Measurements from ENCODE around the gene ONECUT3. TPM values are rescaled to one million over a fixed set of nuclear protein-coding genes. Genes with fewer than 3 reads are reported as not detected.

ONECUT3 gene
- total RNA-seq, 1 experiment from 2014 or later = 0.02 TPM

- no peak overlapping the region for H3K27ac Mint-ChIP-seq (ENCODE audit: low read depth, unreplicated experiment)
- no peaks in the 10 kb centered on the region for H3K9me3 Mint-ChIP-seq (ENCODE audit: unreplicated experiment)
- no peak for DNase-seq (ENCODE audit: unreplicated experiment)
- no peak overlapping the region for H3K4me3 Mint-ChIP-seq (ENCODE audit: unreplicated experiment)
- ChIA-PET CTCF (interaction anchor here (0.6 to 1.1 kb wide), 2 partner anchors 17 to 32 kb away, joined by 4 to 7 read pairs; no protein-coding TSS in a partner anchor), POLR2A (interaction anchor here (5.1 kb wide), 1 partner anchor 22 kb away, joined by 23 read pairs; no protein-coding TSS in a partner anchor)
- H3K4me1 Mint-ChIP-seq (ENCODE audit: insufficient read depth, unreplicated experiment) = peaks cover 6% of the 10 kb centered on the region
- BruUV-seq (replicated peaks) = no TSS peak
- no peak for TF ChIP-seq CTCF (IDR thresholded peaks at IDR 0.05; ENCODE audit: unreplicated experiment)
- peaks cover 31% of the 10 kb centered on the region for H3K27me3 Mint-ChIP-seq (ENCODE audit: insufficient read depth, unreplicated experiment)
- no peaks in the 10 kb centered on the region for H3K36me3 Mint-ChIP-seq (ENCODE audit: insufficient read depth, unreplicated experiment)
- intact Hi-C loops (cut with micrococcal nuclease) = no loop called here
Measured at GRCh38 chr19:1751367-1752008, 1.8 kb upstream of the ONECUT3 start.

- Mint-ChIP-seq H3K36me3 (ENCODE audit: insufficient read depth, unreplicated experiment) (no peaks in the 10 kb centered on the region), H3K4me3 (ENCODE audit: unreplicated experiment) (no peak overlapping the region), H3K4me1 (ENCODE audit: insufficient read depth, unreplicated experiment) (peaks cover 6% of the 10 kb centered on the region), H3K9me3 (ENCODE audit: unreplicated experiment) (no peaks in the 10 kb centered on the region), H3K27me3 (ENCODE audit: insufficient read depth, unreplicated experiment) (peaks cover 38% of the 10 kb centered on the region), H3K27ac (ENCODE audit: low read depth, unreplicated experiment) (no peak overlapping the region)
- no TSS peak for BruUV-seq (replicated peaks)
- CTCF ChIA-PET = interaction anchor here (1.6 kb wide), 1 partner anchor 80 kb away, joined by 4 read pairs; no protein-coding TSS in a partner anchor
- POLR2A ChIA-PET = no interaction called here
- no peak for TF ChIP-seq CTCF (IDR thresholded peaks at IDR 0.05; ENCODE audit: unreplicated experiment)
- no peak for DNase-seq (ENCODE audit: unreplicated experiment)
- intact Hi-C loops (cut with micrococcal nuclease) = no loop called here
Measured at GRCh38 chr19:1752009-1752756, 1.1 kb upstream of the ONECUT3 start.

- peaks cover 6% of the 10 kb centered on the region for H3K4me1 Mint-ChIP-seq (ENCODE audit: insufficient read depth, unreplicated experiment)
- no peak for DNase-seq (ENCODE audit: unreplicated experiment)
- intact Hi-C loops (cut with micrococcal nuclease) = no loop called here
- no peak overlapping the region for H3K4me3 Mint-ChIP-seq (ENCODE audit: unreplicated experiment)
- H3K27ac Mint-ChIP-seq (ENCODE audit: low read depth, unreplicated experiment) = no peak overlapping the region
- no TSS peak for BruUV-seq (replicated peaks)
- ChIA-PET POLR2A (no interaction called here), CTCF (interaction anchor here (0.6 to 1.6 kb wide), 2 partner anchors 82 kb away, joined by 3 to 4 read pairs; no protein-coding TSS in a partner anchor)
- no peaks in the 10 kb centered on the region for H3K36me3 Mint-ChIP-seq (ENCODE audit: insufficient read depth, unreplicated experiment)
- no peaks in the 10 kb centered on the region for H3K9me3 Mint-ChIP-seq (ENCODE audit: unreplicated experiment)
- H3K27me3 Mint-ChIP-seq (ENCODE audit: insufficient read depth, unreplicated experiment) = peaks cover 58% of the 10 kb centered on the region
- TF ChIP-seq CTCF (IDR thresholded peaks at IDR 0.05; ENCODE audit: unreplicated experiment) = no peak
Measured at GRCh38 chr19:1754018-1754635, 821 bp downstream of the ONECUT3 start.

All from MCF 10A (cell line).